Upper lobe of left lung (tissue), 6 donors: ENCODE results near the gene NET1. TPM values are rescaled to one million over a fixed set of nuclear protein-coding genes. Genes with fewer than 3 reads are reported as not detected.
"Not testable (repeated sequence)": the region's sequence is repeated elsewhere in the genome, so short reads cannot be mapped to it uniquely, and the experiment has no call there.

Experiments used
- ATAC-seq, 2 donors: fragments of 200-7000 bp; cut with Tn5 transposase; one replicate each; pipeline ENCODE4 v1.9.1; 2022; ENCODE audit warnings: mild to moderate bottlenecking in 2 of 2, moderate library complexity in 2 of 2; ENCODE audit not compliant: low FRiP score in 2 of 2
- DNase-seq, 2 donors: peaks; one replicate each; pipeline ENCODE4 v3.0.0-alpha.2; 2019 to 2020
- H3K27ac ChIP-seq, 4 donors: fragments of 200-600 bp; sonication (generic); one replicate each; pipeline ENCODE4 v1.5.1; 2016 to 2019
- H3K27me3 ChIP-seq, 4 donors: fragments of 200-600 bp; sonication (generic); one replicate each; pipeline ENCODE4 v1.5.1; 2017 to 2019
- H3K36me3 ChIP-seq, 4 donors: fragments of 200-600 bp; sonication (generic); one replicate each; pipeline ENCODE4 v1.5.1; 2016 to 2019
- H3K4me1 ChIP-seq, 4 donors: fragments of 200-600 bp; sonication (generic); one replicate each; pipeline ENCODE4 v1.5.1; 2018 to 2019
- H3K4me3 ChIP-seq, 4 donors: fragments of 200-600 bp; sonication (generic); one replicate each; pipeline ENCODE4 v1.5.1; 2017 to 2019; ENCODE audit warnings: mild to moderate bottlenecking in 2 of 4, moderate library complexity in 1 of 4
- H3K9me3 ChIP-seq, 4 donors: fragments of 200-600 bp; sonication (generic); one replicate each; pipeline ENCODE4 v1.5.1; 2018 to 2019
- CTCF ChIP-seq, 6 experiments: fragments of 450-650 bp in 4 of 6; fragments of 200-600 bp in 2 of 6; sonication (generic) in 2 of 6; IDR thresholded peaks; one replicate each; pipeline ENCODE4 v1.5.1; 2016 to 2019; ENCODE audit warnings: antibody characterized with exemption in 6 of 6
- EP300 ChIP-seq, 4 donors: sonication (generic); formaldehyde crosslinking; IDR thresholded peaks; one replicate each; pipeline ENCODE4 v1.5.1; 2017; ENCODE audit warnings: antibody characterized with exemption in 4 of 4, control low read depth in 2 of 4
- POLR2A ChIP-seq, 4 donors: fragments of 450-650 bp; IDR thresholded peaks; one replicate each; pipeline ENCODE4 v1.5.1; 2016 to 2017; ENCODE audit warnings: antibody characterized with exemption in 4 of 4, mild to moderate bottlenecking in 2 of 4
- POLR2AphosphoS5 ChIP-seq, 2 donors: sonication (generic); formaldehyde crosslinking; IDR thresholded peaks; one replicate each; pipeline ENCODE4 v1.5.1; 2017; ENCODE audit warnings: antibody characterized with exemption in 2 of 2
- WGBS, 2 donors: methylation state at CpG; one replicate each; pipeline ENCODE4 v1.1.5; 2017 to 2018; 5-methylcytosine and 5-hydroxymethylcytosine counted together
- total RNA-seq, 6 donors: library from RNA; depleted of rRNA in 4 of 6; stranded (reverse); fragments of >200 nt in 4 of 6; gene quantifications; one replicate each; pipeline versions ENCODE4 v1.1.0 to v1.2.1, GENCODE V29; 2016 to 2021
- donor health status: DM: no; HTN: no; CAD: no; lungs with moderate emphysema.
- donor health status: DM: no; HTN: yes; CAD: no; lungs with severe emphysema.

The NET1 gene
- total RNA-seq, 6 donors from 2014 or later, result 24.1 to 85.0 (median 47.2) TPM

GRCh38 chr10:5468262-5469106, 56.1 kb downstream of the NET1 start:
- no peak overlapping the region for H3K4me3 ChIP-seq
- no peaks in the 10 kb centered on the region for H3K9me3 ChIP-seq
- no peak for ATAC-seq
- H3K27ac ChIP-seq, result peak overlapping the region in 1 of 4 donors; percentile 74
- TF ChIP-seq POLR2AphosphoS5 (IDR thresholded peaks at IDR 0.05) (no peak), POLR2A (IDR thresholded peaks at IDR 0.05) (no peak), CTCF (IDR thresholded peaks at IDR 0.05) (no peak), EP300 (IDR thresholded peaks at IDR 0.05) (no peak)
- H3K36me3 ChIP-seq, result no peaks in the 10 kb centered on the region
- no peak for DNase-seq
- peaks cover 0 to 19% (median 6%) of the 10 kb centered on the region in 4 donors for H3K4me1 ChIP-seq
- H3K27me3 ChIP-seq, result no peaks in the 10 kb centered on the region
- WGBS, 2 donors, result 90 to 98% methylated on average over 5 to 8 of the region's 8 CpGs

- H3K27ac ChIP-seq, result no peak overlapping the region
- TF ChIP-seq CTCF (IDR thresholded peaks at IDR 0.05) (no peak), EP300 (IDR thresholded peaks at IDR 0.05) (no peak), POLR2AphosphoS5 (IDR thresholded peaks at IDR 0.05) (no peak), POLR2A (IDR thresholded peaks at IDR 0.05) (no peak)
- ATAC-seq (peak in 1 of 2 donors; percentile 3), DNase-seq (no peak)
- H3K4me3 ChIP-seq, result no peak overlapping the region
- H3K9me3 ChIP-seq, result no peaks in the 10 kb centered on the region
- WGBS, 2 donors, result 83 to 89% methylated on average over 5 to 15 of the region's 15 CpGs
- H3K36me3 ChIP-seq, result no peaks in the 10 kb centered on the region
- no peaks in the 10 kb centered on the region for H3K27me3 ChIP-seq
- H3K4me1 ChIP-seq, result peaks cover 0 to 19% (median 6%) of the 10 kb centered on the region in 4 donors
These were observed 57.1 kb downstream of the NET1 start for GRCh38 chr10:5469353-5470061.

GRCh38 chr10:5470062-5470751, 57.9 kb downstream of the NET1 start:
- WGBS, 2 donors, result 96 to 100% methylated on average over 6 to 15 of the region's 15 CpGs
- Histone ChIP-seq H3K36me3 (no peaks in the 10 kb centered on the region), H3K27ac (no peak overlapping the region), H3K27me3 (no peaks in the 10 kb centered on the region), H3K9me3 (no peaks in the 10 kb centered on the region), H3K4me1 (peaks cover 0 to 19% (median 6%) of the 10 kb centered on the region in 4 donors), H3K4me3 (no peak overlapping the region)
- no peak for TF ChIP-seq CTCF (IDR thresholded peaks at IDR 0.05)
- no peak for TF ChIP-seq POLR2A (IDR thresholded peaks at IDR 0.05)
- TF ChIP-seq EP300 (IDR thresholded peaks at IDR 0.05), result no peak
- no peak for TF ChIP-seq POLR2AphosphoS5 (IDR thresholded peaks at IDR 0.05)
- ATAC-seq (peak in 1 of 2 donors; percentile 40), DNase-seq (no peak)

- not testable (repeated sequence) for ATAC-seq
- WGBS, 2 donors, result 68 to 73% methylated on average over 4 of the region's 4 CpGs
These were observed 62.3 kb downstream of the NET1 start for GRCh38 chr10:5474642-5475041.

GRCh38 chr10:5475088-5475487, 62.7 kb downstream of the NET1 start:
- not testable (repeated sequence) for DNase-seq, H3K36me3 ChIP-seq, H3K4me1 ChIP-seq, H3K27me3 ChIP-seq, H3K9me3 ChIP-seq, H3K27ac ChIP-seq, ATAC-seq, H3K4me3 ChIP-seq
- 84 to 87% methylated on average over 8 of the region's 8 CpGs for WGBS, 2 donors

More at GRCh38 chr10:5474642-5475041, 62.3 kb downstream of the NET1 start:
- not testable (repeated sequence) for H3K4me1 ChIP-seq, H3K27me3 ChIP-seq, H3K9me3 ChIP-seq, H3K27ac ChIP-seq, DNase-seq, H3K36me3 ChIP-seq, H3K4me3 ChIP-seq

GRCh38 chr10:5475974-5476807, 63.8 kb downstream of the NET1 start:
- not testable (repeated sequence) for H3K27me3 ChIP-seq, H3K36me3 ChIP-seq, H3K27ac ChIP-seq, H3K4me3 ChIP-seq, ATAC-seq, DNase-seq, H3K9me3 ChIP-seq, H3K4me1 ChIP-seq
- WGBS, 2 donors, result 94 to 97% methylated on average over 12 of the region's 12 CpGs
